GM12872 (cell line): Measurements from ENCODE around the gene EBNA1BP2.

ENCODE experiments used
- TF ChIP-seq, protein P1 (sequence below): IDR thresholded peaks from 3 replicates; pipeline ENCODE4 v1.5.1; 2011; ENCODE audit warnings: low read depth, mild to moderate bottlenecking, low read length, moderate library complexity; ENCODE audit not compliant: insufficient read depth

EBNA1BP2 gene

GRCh38 chr1:43144237-43144636 is 27.9 kb downstream of the EBNA1BP2 start:
- TF ChIP-seq, protein P1, sequence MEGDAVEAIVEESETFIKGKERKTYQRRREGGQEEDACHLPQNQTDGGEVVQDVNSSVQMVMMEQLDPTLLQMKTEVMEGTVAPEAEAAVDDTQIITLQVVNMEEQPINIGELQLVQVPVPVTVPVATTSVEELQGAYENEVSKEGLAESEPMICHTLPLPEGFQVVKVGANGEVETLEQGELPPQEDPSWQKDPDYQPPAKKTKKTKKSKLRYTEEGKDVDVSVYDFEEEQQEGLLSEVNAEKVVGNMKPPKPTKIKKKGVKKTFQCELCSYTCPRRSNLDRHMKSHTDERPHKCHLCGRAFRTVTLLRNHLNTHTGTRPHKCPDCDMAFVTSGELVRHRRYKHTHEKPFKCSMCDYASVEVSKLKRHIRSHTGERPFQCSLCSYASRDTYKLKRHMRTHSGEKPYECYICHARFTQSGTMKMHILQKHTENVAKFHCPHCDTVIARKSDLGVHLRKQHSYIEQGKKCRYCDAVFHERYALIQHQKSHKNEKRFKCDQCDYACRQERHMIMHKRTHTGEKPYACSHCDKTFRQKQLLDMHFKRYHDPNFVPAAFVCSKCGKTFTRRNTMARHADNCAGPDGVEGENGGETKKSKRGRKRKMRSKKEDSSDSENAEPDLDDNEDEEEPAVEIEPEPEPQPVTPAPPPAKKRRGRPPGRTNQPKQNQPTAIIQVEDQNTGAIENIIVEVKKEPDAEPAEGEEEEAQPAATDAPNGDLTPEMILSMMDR = no peak

DNA sequence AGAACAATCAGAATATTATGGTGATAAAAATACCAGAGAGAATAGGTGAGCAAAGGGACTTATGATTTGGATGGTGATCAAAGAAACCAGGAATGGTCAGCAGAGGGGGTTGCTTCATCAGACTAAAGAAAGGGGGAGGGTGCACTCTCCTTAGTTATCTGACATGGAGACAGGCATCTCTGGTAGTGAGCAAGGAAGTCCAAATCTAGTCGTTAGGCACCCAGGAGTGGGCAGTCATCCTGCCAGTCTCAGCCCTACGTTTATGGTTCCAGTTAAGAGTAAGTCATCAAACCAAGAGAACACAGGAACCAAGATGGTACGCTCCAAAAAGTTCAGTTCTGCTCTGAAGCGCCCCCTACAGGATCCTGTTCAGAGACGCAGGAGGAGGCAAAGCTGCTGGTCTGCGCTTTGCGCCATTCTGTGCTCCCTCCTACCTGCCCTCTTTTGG is 28.6 kb downstream of the EBNA1BP2 start:
- TF ChIP-seq, protein P1 = peak; percentile 54

- TF ChIP-seq, protein P1 = no peak
These were observed 31.5 kb downstream of the EBNA1BP2 start for GRCh38 chr1:43140583-43140982.

GRCh38 chr1:43140010-43140409 is 32.1 kb downstream of the EBNA1BP2 start:
- TF ChIP-seq, protein P1 = no peak

DNA sequence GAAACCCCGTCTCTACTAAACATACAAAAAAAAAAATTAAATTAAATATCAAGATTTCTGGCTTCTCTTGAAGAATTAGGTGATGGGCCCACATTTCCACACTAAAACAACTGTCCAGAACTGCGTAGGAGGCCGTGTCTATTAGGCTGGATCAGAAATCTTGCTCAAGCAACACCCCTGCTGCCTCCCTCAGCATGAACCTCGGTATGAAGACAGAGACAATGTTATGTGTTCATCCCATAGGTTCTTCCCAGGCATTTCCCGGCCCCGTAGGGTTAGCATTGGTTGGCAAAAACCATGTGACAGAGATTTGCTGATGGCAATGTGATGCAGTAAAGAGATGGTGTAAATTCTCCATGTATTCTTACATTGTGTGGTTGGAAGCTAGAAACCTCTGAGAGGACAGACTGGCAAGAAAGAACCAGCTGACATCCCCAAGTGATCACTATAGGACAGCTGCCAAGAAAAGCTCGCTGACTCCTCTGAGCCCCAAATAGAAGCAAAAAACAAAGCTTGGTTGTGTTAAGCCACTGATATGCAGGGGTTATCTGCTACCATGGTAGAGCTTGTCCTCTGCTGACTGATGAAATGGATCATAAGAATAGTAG is 34.5 kb downstream of the EBNA1BP2 start:
- TF ChIP-seq, protein P1 = no peak

DNA sequence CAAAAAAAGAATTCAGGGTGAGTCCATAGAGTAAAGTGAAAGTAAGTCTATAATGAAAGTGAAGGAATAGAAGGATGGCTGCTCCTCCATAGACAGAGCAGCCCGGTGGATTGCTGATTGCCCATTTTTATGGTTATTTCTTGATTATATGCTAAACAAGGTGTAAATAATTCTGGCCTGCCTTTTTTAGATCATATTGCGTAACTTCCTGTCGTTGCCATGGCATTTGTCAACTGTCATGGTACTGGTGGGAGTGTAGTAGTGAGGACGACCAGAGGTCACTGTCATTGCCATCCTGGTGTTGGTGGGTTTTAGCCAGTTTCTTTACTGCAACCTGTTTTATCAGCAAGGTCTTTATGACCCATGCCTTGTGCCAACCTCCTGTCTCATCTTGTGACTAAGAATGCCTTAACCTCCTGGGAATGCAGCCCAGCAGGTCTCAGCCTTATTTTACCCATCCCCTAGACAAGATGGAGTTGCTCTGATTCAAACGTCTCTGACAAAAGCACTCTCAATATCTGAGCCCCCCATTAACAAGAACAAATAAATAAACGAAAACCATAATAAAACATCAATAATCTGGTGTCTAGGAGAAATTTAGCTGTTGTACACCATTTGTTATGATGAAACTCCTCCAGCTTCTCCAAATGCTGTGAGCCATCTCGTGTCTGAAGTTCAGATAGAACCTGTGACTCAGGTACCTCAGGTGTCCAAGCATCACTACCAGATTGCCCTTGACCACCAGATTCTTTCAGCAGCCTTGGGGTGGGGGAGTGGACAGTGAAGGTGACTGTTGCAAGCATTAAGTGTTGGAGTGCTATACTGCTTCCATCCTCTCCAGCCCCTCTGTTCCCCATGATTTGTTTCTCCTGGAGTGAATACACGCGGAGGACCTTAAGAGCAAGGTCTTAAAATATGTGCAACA is 36.0 kb downstream of the EBNA1BP2 start:
- TF ChIP-seq, protein P1 = no peak

DNA sequence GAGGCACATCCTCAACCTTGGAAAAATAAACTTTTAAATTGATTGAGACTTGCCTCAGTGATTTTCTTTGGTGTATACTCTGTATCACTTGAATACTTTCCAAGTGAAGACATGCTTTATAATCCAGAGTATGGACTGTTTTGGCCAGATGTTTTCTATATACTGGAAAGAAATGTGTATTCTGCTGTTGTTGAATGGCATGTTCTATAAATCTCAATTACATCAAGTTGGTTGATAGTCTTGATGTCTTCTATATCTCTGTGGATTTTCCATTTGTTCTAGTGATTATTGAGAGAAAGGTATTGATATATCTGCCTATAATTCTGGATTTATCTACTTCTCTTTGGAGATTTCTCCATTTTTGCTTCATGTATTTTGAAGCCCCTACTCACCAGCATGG is 37.5 kb downstream of the EBNA1BP2 start:
- TF ChIP-seq, protein P1 = no peak
